Suppressor macrophage (primary cell): Measurements from ENCODE around the gene UBQLN1.
A peak's percentile ranks its signal among the peaks of the same experiment; 100 is the strongest.
"Not testable (repeated sequence)": the region's sequence is repeated elsewhere in the genome, so short reads cannot be mapped to it uniquely, and the experiment has no call there.

Experiments
- DNase-seq, 4 experiments: peaks; one replicate each; pipeline ENCODE4 v3.0.0-alpha.2; 2020 to 2022

The UBQLN1 gene

GRCh38 chr9:83630938-83631457 is 76.8 kb downstream of the UBQLN1 start:
- DNase-seq, result no peak

DNA sequence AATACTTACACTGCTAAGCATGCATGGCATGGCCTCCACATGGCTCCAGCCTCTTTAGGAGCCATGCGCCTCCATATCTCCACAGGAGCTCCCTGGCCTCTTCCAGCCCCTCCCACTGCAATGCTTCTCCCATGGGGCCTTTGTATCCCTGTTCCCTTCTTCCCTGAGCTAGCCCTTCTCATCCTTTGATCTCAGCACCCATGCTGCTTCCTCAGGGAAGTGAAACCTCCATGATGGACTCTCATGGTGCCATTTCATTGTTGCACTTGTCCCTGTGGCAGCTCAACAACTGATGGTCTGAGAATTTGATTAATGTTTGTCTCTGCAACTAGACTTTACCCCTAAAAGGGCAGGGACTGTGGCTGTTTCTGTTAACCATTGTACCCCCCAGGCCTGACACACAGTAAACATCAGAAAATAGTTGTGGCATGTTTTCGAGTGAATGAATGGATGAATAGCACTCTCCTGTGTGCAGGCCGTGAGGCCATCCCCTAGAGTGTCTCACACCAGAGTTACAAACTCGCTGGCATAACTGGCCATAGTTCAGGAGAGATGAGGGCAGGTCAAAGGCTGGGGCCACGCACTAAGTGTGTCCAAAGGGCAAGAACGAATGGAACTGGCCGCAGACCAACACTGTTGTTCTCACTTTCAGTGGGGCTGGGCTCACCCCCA is 78.2 kb downstream of the UBQLN1 start:
- peak in 1 of 4 experiments; percentile 16 for DNase-seq

DNA sequence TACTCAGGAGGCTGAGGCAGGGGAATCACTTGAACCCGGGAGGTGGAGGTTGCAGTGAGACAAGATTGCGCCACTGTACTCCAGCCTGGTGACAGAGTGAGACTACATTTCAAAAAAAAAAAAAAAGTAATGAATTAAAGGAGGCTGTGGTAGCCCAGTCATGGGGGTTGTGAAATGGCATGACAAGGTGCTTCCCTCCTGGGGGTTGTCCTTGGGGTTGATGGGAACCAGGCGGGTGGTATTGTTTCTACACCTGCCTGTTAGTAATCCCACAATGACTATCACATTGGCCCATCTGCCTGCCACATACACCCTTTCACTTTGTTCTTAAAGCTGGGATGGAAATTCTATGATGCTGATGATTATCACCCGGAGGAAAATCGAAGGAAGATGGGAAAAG is 79.2 kb downstream of the UBQLN1 start:
- no peak for DNase-seq

DNA sequence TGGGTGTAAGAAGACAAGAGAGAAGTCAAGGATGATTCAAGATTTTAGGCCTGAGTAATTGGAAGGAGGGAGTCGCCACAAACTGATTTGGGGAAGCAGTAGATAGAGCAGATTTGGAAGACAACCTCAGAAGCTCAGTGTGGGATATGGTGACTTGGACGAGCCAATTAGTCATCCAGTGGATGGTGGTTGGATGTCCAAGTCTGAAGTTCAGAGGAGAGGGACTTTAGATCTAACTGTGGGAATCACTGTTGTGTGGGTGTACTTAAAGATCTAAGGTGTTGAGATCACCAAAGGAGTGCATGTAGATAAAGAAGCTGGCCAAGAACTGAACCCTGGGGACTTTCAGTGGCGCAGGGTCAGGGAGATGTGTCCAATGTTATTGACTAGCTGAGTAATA is 82.6 kb downstream of the UBQLN1 start:
- DNase-seq, result peak; percentile 26 to 61 (median 38)

GRCh38 chr9:83623679-83624076 is 84.1 kb downstream of the UBQLN1 start:
- DNase-seq, result peak in 1 of 4 experiments; percentile 8

DNA sequence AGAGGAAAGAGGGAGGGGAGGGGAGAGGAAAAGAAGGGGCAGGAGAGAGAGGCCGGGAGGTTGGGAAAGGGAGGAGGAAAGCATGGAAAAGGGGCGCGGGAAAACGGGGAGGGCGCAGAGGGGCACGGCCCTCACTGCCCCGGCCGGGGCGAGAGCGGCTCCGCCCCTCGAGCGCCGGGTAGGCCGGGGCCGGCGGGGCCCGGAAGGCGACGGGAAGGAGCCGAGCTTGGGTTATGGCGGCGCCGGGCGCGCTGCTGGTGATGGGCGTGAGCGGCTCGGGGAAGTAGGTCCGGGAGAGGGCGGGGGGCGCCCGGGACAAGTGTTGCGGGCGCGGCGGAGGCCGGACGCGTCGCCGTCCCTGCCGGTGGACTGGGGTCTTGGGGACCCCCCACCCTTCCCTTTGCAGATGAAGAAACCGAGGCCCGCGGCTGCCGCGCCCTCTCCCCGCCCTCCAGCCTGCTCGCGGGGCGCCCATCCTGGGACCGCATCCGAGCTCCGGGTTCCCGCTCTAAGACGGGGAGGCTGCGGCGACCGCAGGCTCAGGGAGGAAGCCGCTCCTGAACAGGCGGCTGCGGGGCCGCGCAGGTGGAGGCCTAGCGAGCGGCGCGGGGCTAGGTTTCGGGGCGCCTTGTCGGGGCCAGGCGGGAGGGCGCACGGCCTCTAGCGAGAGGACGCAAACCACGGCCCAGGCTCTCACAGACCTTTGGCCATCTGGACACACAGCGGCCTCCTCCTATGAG is 84.6 kb downstream of the UBQLN1 start, which contains the start of gene IDNK:
TSS of gene IDNK (plus strand) at position 205 of the 740 bp plus-strand sequence. CDS start at position 234, 29 bp downstream.
- peak; percentile 68 to 89 (median 77) for DNase-seq

DNA sequence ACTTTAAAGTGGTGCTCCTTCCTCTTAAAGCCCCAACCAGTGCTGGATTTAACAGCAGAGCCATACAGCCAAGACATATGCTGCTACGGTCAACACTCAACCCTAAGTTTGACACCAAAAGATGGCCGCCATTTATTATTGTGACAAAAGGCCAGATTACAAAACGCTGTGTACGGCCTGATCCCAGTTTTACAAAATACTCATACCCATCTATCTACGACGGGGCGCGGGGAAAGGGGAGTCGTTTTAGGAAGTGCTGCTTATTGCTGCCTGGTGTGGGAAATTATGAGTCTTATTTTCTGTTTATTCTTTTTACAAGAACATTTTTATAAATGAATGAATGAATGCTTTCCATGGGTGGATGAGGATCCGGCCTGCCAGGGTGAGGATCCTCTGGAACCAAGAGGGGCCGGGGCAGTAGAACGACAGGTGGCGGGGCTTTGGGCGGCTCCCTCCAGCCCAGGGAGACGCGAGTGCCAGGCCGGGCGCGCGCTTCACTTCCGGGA is 85.3 kb downstream of the UBQLN1 start:
- peak; percentile 23 to 58 (median 38) for DNase-seq

DNA sequence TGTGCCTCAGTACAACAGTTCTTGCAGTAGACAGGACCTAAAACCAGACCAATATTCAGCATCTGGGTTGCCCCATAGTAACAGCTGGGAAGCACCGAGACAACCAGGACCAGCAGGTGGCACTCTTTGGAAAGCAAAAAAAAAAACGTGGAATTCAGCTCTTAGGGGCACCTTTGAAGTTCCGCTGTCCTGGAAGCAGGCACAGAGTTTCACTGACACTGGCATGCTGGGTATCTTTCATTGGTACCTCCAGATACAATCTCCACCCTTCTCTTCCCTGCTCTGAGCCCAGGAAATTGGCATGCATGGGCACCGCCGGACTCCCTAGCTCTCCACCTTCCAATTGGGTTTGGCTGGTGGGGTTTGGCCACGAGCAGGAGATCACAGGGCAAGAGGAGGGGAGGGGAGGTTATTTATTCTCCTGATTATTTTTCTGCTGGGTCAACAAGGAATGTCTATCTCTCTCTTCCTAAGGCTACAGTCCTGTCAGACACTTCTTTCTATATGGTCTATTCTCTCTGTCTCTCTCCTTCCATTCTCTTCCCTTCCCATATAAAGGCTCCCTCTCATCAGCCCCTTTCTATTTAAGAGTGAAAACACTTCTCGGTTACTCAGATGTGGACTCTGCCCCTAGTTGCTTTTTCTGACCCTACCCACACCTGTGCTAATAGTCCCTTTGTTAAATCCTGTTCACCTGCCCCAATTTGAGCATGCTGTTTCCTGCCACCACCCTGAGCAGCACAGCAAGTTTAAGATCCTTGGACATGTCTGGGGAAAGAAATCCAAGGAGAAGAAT is 86.7 kb downstream of the UBQLN1 start:
- DNase-seq, result peak; percentile 47 to 70 (median 63)

DNA sequence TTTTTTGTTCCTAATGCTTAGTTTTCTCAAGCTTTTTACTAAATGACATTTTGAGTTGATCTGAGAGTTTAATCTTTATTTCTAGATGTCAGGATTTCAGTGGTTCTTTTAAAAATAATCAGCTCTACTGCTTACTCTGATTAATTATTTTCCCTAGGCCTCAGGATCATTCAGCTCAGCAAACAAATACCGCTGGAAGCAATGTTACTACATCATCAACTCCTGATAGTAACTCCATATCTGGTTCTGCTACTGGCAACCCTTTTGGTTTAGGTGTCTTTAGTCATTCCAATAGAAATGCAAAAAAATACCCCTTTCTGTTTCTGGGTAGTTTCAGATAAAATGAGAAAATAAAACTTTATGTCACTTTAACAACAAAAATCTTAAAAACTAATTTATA is 90.5 kb downstream of the UBQLN1 start:
- DNase-seq, result no peak

DNA sequence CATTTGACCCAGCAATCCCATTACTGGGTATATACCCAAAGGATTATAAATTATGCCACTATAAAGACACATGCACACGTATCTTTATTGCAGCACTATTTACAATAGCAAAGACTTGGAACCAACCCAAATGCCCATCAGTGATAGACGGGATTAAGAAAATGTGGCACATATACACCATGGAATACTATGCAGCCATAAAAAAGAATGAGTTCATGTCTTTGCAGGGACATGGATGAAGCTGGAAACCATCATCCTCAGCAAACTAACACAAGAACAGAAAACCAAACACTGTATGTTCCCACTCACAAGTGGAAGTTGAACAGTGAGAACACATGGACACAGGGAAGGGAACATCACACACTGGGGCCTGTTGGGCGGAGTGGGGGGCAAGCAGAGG is 94.5 kb downstream of the UBQLN1 start:
- DNase-seq, result not testable (repeated sequence)
